K562 (cell line): ENCODE results near the gene COPRS. TPM values are rescaled to one million over a fixed set of nuclear protein-coding genes. Genes with fewer than 3 reads are reported as not detected.

Experiments
- ATAC-seq: fragments of 200-7000 bp; cut with Tn5 transposase; 3 replicates; pipeline ENCODE4 v1.9.1; 2020; ENCODE audit warnings: moderate library complexity
- BruUV-seq: library from RNA; stranded (reverse); fragments of 400-500 nt; replicated peaks from 2 replicates; lab custom pipeline; 2021; lab: Mats Ljungman, UMichigan
- CTCF ChIA-PET: fragments of 300-600 bp; formaldehyde crosslinking; extraction: SDS; loops from one replicate; lab custom pipeline; 2021; ENCODE audit warnings: low intra/inter-chr PET ratio; lab: Yijun Ruan, JAX
- POLR2A ChIA-PET: fragments of 300-600, 350-650 bp; sonication (Branson Sonifier 250); formaldehyde crosslinking; extraction: SDS; loops from one replicate; lab custom pipeline; 2021; ENCODE audit warnings: antibody characterized with exemption, inconsistent platforms; lab: Yijun Ruan, JAX
- DNase-seq, 4 experiments: peaks; one replicate each; pipeline versions ENCODE4 v3.0.0 to v3.0.0-alpha.2; 2011 to 2018; ENCODE audit warnings: low spot score in 3 of 4, mixed read lengths in 3 of 4; ENCODE audit errors: extremely low read depth in 1 of 4
- FAIRE-seq: peaks from 2 replicates; lab custom pipeline; 2011; peaks lifted over from hg19 to GRCh38; lab: Jason Lieb, UNC
- H2AFZ ChIP-seq: 2 replicates; pipeline ENCODE4 v1.6.0; 2011; ENCODE audit warnings: low read depth, low read length, control low read depth, inconsistent platforms
- H3K27ac ChIP-seq: fragments of 200-600 bp; 3 replicates; pipeline ENCODE4 v1.8.0; 2011; ENCODE audit warnings: low read depth, mild to moderate bottlenecking, control low read depth, inconsistent platforms, low read length, moderate library complexity, mixed read lengths; ENCODE audit errors: extremely low read depth
- H3K27me3 ChIP-seq, 2 experiments: fragments of 300-600 bp in 1 of 2; 2 replicates in 1 of 2; 3 replicates in 1 of 2; pipeline versions ENCODE4 v1.6.0 to v1.8.0; 2011; ENCODE audit warnings: inconsistent platforms in 2 of 2, low read length in 2 of 2, mild to moderate bottlenecking in 1 of 2, mixed read lengths in 1 of 2, moderate library complexity in 1 of 2; ENCODE audit not compliant: control insufficient read depth in 2 of 2, insufficient read depth in 2 of 2
- H3K36me3 ChIP-seq: fragments of 300-600 bp; 3 replicates; pipeline ENCODE4 v1.8.0; 2011; ENCODE audit warnings: mild to moderate bottlenecking, low read length, inconsistent platforms; ENCODE audit not compliant: control insufficient read depth, insufficient read depth
- H3K4me1 ChIP-seq, 2 experiments: fragments of 200-600 bp in 1 of 2; replicated peaks in 1 of 2; 2 replicates in 1 of 2; 3 replicates in 1 of 2; pipeline versions ENCODE4 v1.5.1 to v1.8.0; 2011; ENCODE audit warnings: inconsistent platforms in 2 of 2, low read length in 2 of 2, mild to moderate bottlenecking in 1 of 2, mixed read lengths in 1 of 2, moderate library complexity in 1 of 2; ENCODE audit not compliant: control insufficient read depth in 2 of 2, insufficient read depth in 2 of 2
- H3K4me2 ChIP-seq: 2 replicates; pipeline ENCODE4 v1.6.1; 2011; ENCODE audit warnings: low read length, control low read depth, inconsistent platforms, mixed read lengths; ENCODE audit not compliant: insufficient read depth
- H3K4me3 ChIP-seq: fragments of 200-600 bp; sonication (generic), shearing (Covaris generic); 2 replicates; pipeline ENCODE4 v1.5.1; 2016; ENCODE audit warnings: control low read depth, inconsistent platforms
- H3K79me2 ChIP-seq: fragments of 200-600 bp; 3 replicates; pipeline ENCODE4 v1.8.0; 2011; ENCODE audit warnings: low read length, inconsistent platforms; ENCODE audit not compliant: control insufficient read depth, insufficient read depth
- H3K9ac ChIP-seq, 2 experiments: 2 replicates each; pipeline versions ENCODE4 v1.6.0 to v1.6.1; 2011; ENCODE audit warnings: low read depth in 2 of 2, low read length in 2 of 2, control low read depth in 1 of 2, inconsistent platforms in 1 of 2, mild to moderate bottlenecking in 1 of 2, mixed read lengths in 1 of 2; ENCODE audit not compliant: insufficient read depth in 1 of 2
- H3K9me1 ChIP-seq: one replicate; pipeline ENCODE4 v1.6.0; 2011; ENCODE audit warnings: inconsistent platforms, mild to moderate bottlenecking, low read length, moderate library complexity; ENCODE audit not compliant: control insufficient read depth, insufficient read depth
- H3K9me3 ChIP-seq: replicated peaks from 2 replicates; pipeline ENCODE4 v1.5.1; 2011; ENCODE audit warnings: low read depth, low read length, inconsistent platforms; ENCODE audit not compliant: control insufficient read depth, insufficient read depth
- H4K20me1 ChIP-seq: replicated peaks from 2 replicates; pipeline ENCODE4 v1.6.1; 2011; ENCODE audit warnings: low read length, inconsistent platforms, mixed read lengths; ENCODE audit not compliant: control insufficient read depth, insufficient read depth
- ARID1B ChIP-seq: fragments of 450-650 bp; IDR thresholded peaks from 2 replicates; pipeline ENCODE4 v1.6.1; 2016; ENCODE audit warnings: antibody characterized with exemption, mild to moderate bottlenecking, inconsistent platforms
- HDAC6 ChIP-seq: IDR thresholded peaks from 2 replicates; pipeline ENCODE4 v1.6.1; 2012; ENCODE audit warnings: low read depth, mild to moderate bottlenecking, control low read depth, inconsistent platforms, low read length, moderate library complexity
- NCOR1 ChIP-seq: fragments of 450-650 bp; IDR thresholded peaks from 2 replicates; pipeline ENCODE4 v1.6.1; 2016; ENCODE audit warnings: mild to moderate bottlenecking, moderate library complexity
- POLR2H ChIP-seq: IDR thresholded peaks from 2 replicates; pipeline ENCODE4 v1.6.1; 2016; ENCODE audit warnings: missing genetic modification characterization, low read depth, mild to moderate bottlenecking, control low read depth, missing compliant biosample characterization, moderate library complexity
- RBM39 ChIP-seq: fragments of 200-400 bp; formaldehyde crosslinking; optimal IDR thresholded peaks from 2 replicates; pipeline ENCODE3; 2018; ENCODE audit warnings: low read depth, low read length
- SP2 ChIP-seq: IDR thresholded peaks from 2 replicates; pipeline ENCODE4 v1.6.1; 2011; ENCODE audit warnings: mild to moderate bottlenecking, low read depth, low read length, moderate library complexity; ENCODE audit not compliant: poor library complexity, severe bottlenecking; ENCODE audit errors: extremely low read depth
- STAG1 ChIP-seq: sonication (generic); formaldehyde crosslinking; IDR thresholded peaks from 2 replicates; pipeline ENCODE4 v1.5.0; 2020; ENCODE audit warnings: missing genetic modification reagents, borderline replicate concordance
- SUPT5H ChIP-seq: fragments of 450-650 bp; IDR thresholded peaks from 2 replicates; pipeline ENCODE4 v1.6.1; 2016
- TAF1 ChIP-seq: IDR thresholded peaks from 2 replicates; pipeline ENCODE4 v1.6.1; 2011; ENCODE audit warnings: mild to moderate bottlenecking, low read length, moderate library complexity; ENCODE audit not compliant: insufficient read depth, control insufficient read depth, severe bottlenecking; ENCODE audit errors: extremely low read depth
- ZNF316 ChIP-seq: fragments of 450-650 bp; IDR thresholded peaks from 2 replicates; pipeline ENCODE4 v1.6.1; 2016
- WGBS: fragments of 100-300 bp; shearing (Covaris generic); methylation state at CpG from one replicate; pipeline ENCODE4 v1.1.6; 2016; ENCODE audit warnings: low coverage, mixed read lengths; ENCODE audit not compliant: insufficient coverage; ENCODE audit errors: missing lambda C conversion rate; 5-methylcytosine and 5-hydroxymethylcytosine counted together
- in situ Hi-C: fragments of 300-500 bp; cut with MboI; formaldehyde crosslinking; loops from 4 replicates; pipeline ENCODE4 v1.15.0; 2018; ENCODE audit warnings: inconsistent platforms, mixed read lengths
- intact Hi-C: fragments of 100-400 bp; cut with micrococcal nuclease; formaldehyde crosslinking; loops from 2 replicates; pipeline ENCODE4 v1.14.2; 2022
- polyA plus RNA-seq, 8 experiments: library from polyadenylated mRNA; depleted of rRNA in 4 of 8; stranded (reverse) in 5 of 8; unstranded in 3 of 8; fragments of >200 nt; fragmentation: Nextera tagmentation in 2 of 8; fragmentation: Illumina TruSeq in 1 of 8; extraction: Ambion mirVana in 2 of 8; extraction: Trizol in 1 of 8; gene quantifications; 2 replicates each; pipeline versions ENCODE4 v1.2.1 to v1.2.3, GENCODE V29; 2011 to 2014; ENCODE audit warnings: inconsistent platforms in 1 of 8, missing spikeins in 1 of 8
- total RNA-seq, 7 experiments: library from RNA; depleted of rRNA in 6 of 7; stranded (reverse); fragments of >200 nt in 6 of 7; fragmentation: Illumina TruSeq in 2 of 7; extraction: Trizol in 2 of 7; gene quantifications; 2 replicates each; pipeline versions ENCODE4 v1.2.1 to v1.2.3, GENCODE V29; 2011 to 2021; ENCODE audit warnings: low replicate concordance in 1 of 7

COPRS gene
- total and polyA plus RNA-seq, 9 of the 15 experiments (the other 6 are each of a cell fraction or from before 2014, with no cell fraction given) = 11.9 to 102 (median 60.5) TPM

DNA sequence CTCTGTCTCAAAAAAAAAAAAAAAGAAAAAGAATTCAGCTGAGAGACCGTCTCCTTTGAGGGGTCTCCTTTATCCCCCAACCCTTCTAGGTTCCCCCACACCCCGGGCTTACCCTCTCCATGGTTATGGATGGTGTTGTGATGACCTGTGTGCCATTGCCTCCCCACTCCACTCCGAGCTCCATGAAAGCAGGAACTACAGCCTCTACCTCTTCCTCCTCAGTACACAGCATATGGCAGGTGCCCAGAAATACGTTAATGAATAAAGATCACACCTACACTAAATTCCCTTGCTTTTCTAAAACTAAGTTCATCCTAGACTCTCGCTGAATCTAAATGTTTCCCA is 17.2 kb downstream of the COPRS start:
- 6% methylated on average over 4 of the region's 5 CpGs for WGBS
- ATAC-seq (no peak), DNase-seq (no peak), FAIRE-seq (no peak)
- Histone ChIP-seq H3K4me2 (no peak overlapping the region), H4K20me1 (no peaks in the 10 kb centered on the region), H3K27me3 (peaks cover 3 to 21% of the 10 kb centered on the region in 2 experiments; a peak in 3 of 5 replicates), H3K27ac (no peak overlapping the region), H3K36me3 (no peaks in the 10 kb centered on the region), H3K9me3 (no peaks in the 10 kb centered on the region), H3K4me1 (no peaks in the 10 kb centered on the region; a peak in 1 of 5 replicates), H3K9me1 (no peaks in the 10 kb centered on the region), H3K79me2 (no peaks in the 10 kb centered on the region), H3K4me3 (no peak overlapping the region), H2AFZ (no peak overlapping the region), H3K9ac (no peak overlapping the region)
- intact Hi-C loops (loop anchor here (2.0 to 5.0 kb wide), 2 partner anchors 310 to 405 kb away; no protein-coding TSS in a partner anchor), in situ Hi-C loops (loop anchor here (10.0 kb wide), 1 partner anchor 407 kb away; no protein-coding TSS in a partner anchor)
- ChIA-PET POLR2A (no interaction called here), CTCF (interaction anchor here (1.0 to 1.9 kb wide), 4 partner anchors 283 to 324 kb away, joined by 3 to 27 read pairs (median 8); no protein-coding TSS in a partner anchor)
- BruUV-seq = no TSS peak
- TF ChIP-seq SUPT5H = no peak
- no peak for TF ChIP-seq NCOR1
- no peak for TF ChIP-seq POLR2H (tag)
- TF ChIP-seq SP2 = no peak
- TF ChIP-seq ZNF316 = no peak
- TF ChIP-seq HDAC6 = no peak
- TF ChIP-seq STAG1 = no peak
- TF ChIP-seq RBM39 = no peak
- TF ChIP-seq ARID1B = no peak
- TF ChIP-seq TAF1 = no peak
